Thyroid gland (tissue), 4 donors: ENCODE results near the gene NAT9. TPM values are rescaled to one million over a fixed set of nuclear protein-coding genes. Genes with fewer than 3 reads are reported as not detected.
A peak's percentile ranks its signal among the peaks of the same experiment; 100 is the strongest.

Experiments used
- DNase-seq, 2 donors: peaks; one replicate each; pipeline ENCODE4 v3.0.0-alpha.2; 2019
- H3K27ac ChIP-seq, 3 donors: fragments of 200-600 bp; sonication (generic); 1 replicate in 2 of 3; 2 replicates in 1 of 3; pipeline ENCODE4 v1.5.1; 2016 to 2019; ENCODE audit warnings: mild to moderate bottlenecking in 1 of 3, moderate library complexity in 1 of 3
- H3K27me3 ChIP-seq: fragments of 200-600 bp; sonication (generic); one replicate; pipeline ENCODE4 v1.5.1; 2019
- H3K36me3 ChIP-seq, 2 donors: fragments of 200-600 bp; sonication (generic); one replicate each; pipeline ENCODE4 v1.5.1; 2016 to 2019
- H3K4me1 ChIP-seq, 2 donors: fragments of 200-600 bp; sonication (generic); one replicate each; pipeline ENCODE4 v1.5.1; 2017 to 2019
- H3K4me3 ChIP-seq, 3 donors: fragments of 200-600 bp; sonication (generic); replicated peaks in 1 of 3; 1 replicate in 2 of 3; 2 replicates in 1 of 3; pipeline ENCODE4 v1.5.1; 2016; ENCODE audit warnings: mild to moderate bottlenecking in 1 of 3
- H3K9me3 ChIP-seq: fragments of 200-600 bp; sonication (generic); one replicate; pipeline ENCODE4 v1.5.1; 2017
- CTCF ChIP-seq, 6 experiments: fragments of 200-600 bp in 3 of 6; fragments of 450-650 bp in 3 of 6; sonication (generic) in 3 of 6; IDR thresholded peaks; one replicate each; pipeline ENCODE4 v1.5.1; 2016 to 2019; ENCODE audit warnings: antibody characterized with exemption in 6 of 6, mild to moderate bottlenecking in 2 of 6, inconsistent platforms in 1 of 6, moderate library complexity in 1 of 6
- POLR2A ChIP-seq, 2 donors: fragments of 450-650 bp; IDR thresholded peaks; one replicate each; pipeline ENCODE4 v1.6.1; 2017; ENCODE audit warnings: antibody characterized with exemption in 2 of 2, mild to moderate bottlenecking in 2 of 2, moderate library complexity in 1 of 2
- WGBS, 2 donors: methylation state at CpG; one replicate each; pipeline ENCODE4 v1.1.5; 2017; 5-methylcytosine and 5-hydroxymethylcytosine counted together
- intact Hi-C: fragments of 100-400 bp; cut with DNase I; formaldehyde crosslinking; loops from one replicate; pipeline ENCODE4 v1.15.1; 2023
- total RNA-seq, 4 donors: library from RNA; depleted of rRNA; stranded (reverse); fragments of >200 nt; gene quantifications; one replicate each; pipeline ENCODE4 v1.2.3, GENCODE V29; 2016

Gene NAT9
- total RNA-seq, 4 donors from 2014 or later, result 33.1 to 46.5 (median 41.4) TPM

GRCh38 chr17:74810699-74811485 is 34.7 kb upstream of the NAT9 start:
- no peaks in the 10 kb centered on the region for H3K9me3 ChIP-seq
- 59 to 70% methylated on average over 15 of the region's 15 CpGs for WGBS, 2 donors
- intact Hi-C loops, result no loop called here
- no peaks in the 10 kb centered on the region for H3K27me3 ChIP-seq
- H3K4me1 ChIP-seq, result peaks cover 61 to 77% of the 10 kb centered on the region in 2 donors
- peak overlapping the region; percentile 87 to 92 (median 91) for H3K27ac ChIP-seq
- no peak overlapping the region for H3K4me3 ChIP-seq
- no peaks in the 10 kb centered on the region for H3K36me3 ChIP-seq
- TF ChIP-seq POLR2A (IDR thresholded peaks at IDR 0.05) (no peak), CTCF (IDR thresholded peaks at IDR 0.05) (no peak)
- DNase-seq, result peak; percentile 60 to 68

DNA sequence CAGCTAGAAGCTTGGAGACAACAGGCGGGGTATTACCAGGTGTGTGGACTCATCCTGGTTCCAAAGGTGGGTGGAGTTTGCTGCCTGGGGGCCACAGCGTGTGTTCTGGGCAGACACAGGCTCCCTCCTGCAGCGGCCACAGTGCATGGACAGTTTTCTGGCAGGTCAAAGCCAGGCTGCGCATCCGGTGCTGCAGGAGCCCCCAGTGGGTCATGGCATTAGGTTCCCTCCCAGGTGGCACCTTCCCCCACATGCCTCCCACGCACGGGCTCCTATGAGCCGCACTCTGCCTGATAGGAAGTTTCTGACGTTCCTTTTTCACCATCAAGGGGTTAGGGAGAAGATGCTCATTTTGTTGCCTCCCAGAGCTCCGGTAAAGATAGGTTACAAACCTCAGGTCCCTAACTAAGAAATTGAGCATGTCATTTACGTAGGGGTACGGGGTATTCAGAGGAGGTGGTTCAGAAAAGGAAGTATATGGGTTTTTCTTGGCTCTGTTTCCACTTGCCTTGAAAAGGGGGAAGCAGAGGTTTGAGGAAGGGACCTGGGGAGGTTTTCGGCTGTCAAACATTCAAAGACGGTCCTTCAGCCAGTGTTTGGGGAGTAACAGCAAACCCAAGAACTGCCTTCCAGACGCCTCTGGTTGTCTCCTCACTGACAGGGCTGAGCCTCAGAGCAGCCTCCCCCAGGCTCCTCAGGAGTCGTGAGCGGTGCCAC is 32.7 kb upstream of the NAT9 start:
- Histone ChIP-seq H3K36me3 (no peaks in the 10 kb centered on the region), H3K9me3 (no peaks in the 10 kb centered on the region), H3K4me3 (no peak overlapping the region), H3K4me1 (peaks cover 46 to 77% of the 10 kb centered on the region in 2 donors), H3K27ac (no peak overlapping the region), H3K27me3 (no peaks in the 10 kb centered on the region)
- WGBS, 2 donors, result 94 to 95% methylated on average over 14 to 17 of the region's 17 CpGs
- no peak for TF ChIP-seq POLR2A (IDR thresholded peaks at IDR 0.05)
- TF ChIP-seq CTCF (IDR thresholded peaks at IDR 0.05), result no peak
- DNase-seq, result no peak
- intact Hi-C loops, result no loop called here

DNA sequence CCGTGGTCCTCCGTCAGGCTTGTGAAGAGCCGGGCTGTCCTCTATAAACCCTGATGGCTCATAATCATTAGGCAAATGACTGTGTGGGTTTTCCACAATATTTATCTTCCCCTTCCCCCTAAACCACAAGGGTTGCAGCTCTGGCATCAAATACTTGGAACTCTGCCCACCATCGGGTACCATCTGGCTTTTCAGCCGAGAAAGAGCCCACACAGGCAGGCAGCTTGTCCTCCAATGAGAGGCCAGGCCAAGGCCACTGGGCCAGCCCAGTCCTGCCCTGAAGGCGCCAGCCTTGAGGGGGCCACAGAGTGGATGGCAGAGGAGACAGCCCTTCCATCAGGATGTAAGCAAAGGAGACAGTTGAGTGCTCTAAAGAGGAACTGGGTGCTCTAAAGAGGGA is 31.8 kb upstream of the NAT9 start:
- H3K27me3 ChIP-seq, result no peaks in the 10 kb centered on the region
- no peaks in the 10 kb centered on the region for H3K36me3 ChIP-seq
- peaks cover 41 to 77% of the 10 kb centered on the region in 2 donors for H3K4me1 ChIP-seq
- TF ChIP-seq POLR2A (IDR thresholded peaks at IDR 0.05) (no peak), CTCF (IDR thresholded peaks at IDR 0.05) (no peak)
- H3K4me3 ChIP-seq, result no peak overlapping the region
- no peak for DNase-seq
- 82 to 86% methylated on average over 6 of the region's 6 CpGs for WGBS, 2 donors
- H3K27ac ChIP-seq, result peak overlapping the region in 1 of 3 donors; percentile 9
- intact Hi-C loops, result no loop called here
- H3K9me3 ChIP-seq, result no peaks in the 10 kb centered on the region

- TF ChIP-seq CTCF (IDR thresholded peaks at IDR 0.05), result no peak
- no peak for TF ChIP-seq POLR2A (IDR thresholded peaks at IDR 0.05)
- Histone ChIP-seq H3K9me3 (no peaks in the 10 kb centered on the region), H3K27ac (peak overlapping the region in 2 of 3 donors; percentile 25 to 70), H3K4me3 (no peak overlapping the region), H3K27me3 (no peaks in the 10 kb centered on the region), H3K4me1 (peaks cover 41 to 75% of the 10 kb centered on the region in 2 donors), H3K36me3 (no peaks in the 10 kb centered on the region)
- 94 to 95% methylated on average over 11 to 12 of the region's 13 CpGs for WGBS, 2 donors
- intact Hi-C loops, result no loop called here
- no peak for DNase-seq
These were observed 31.3 kb upstream of the NAT9 start for GRCh38 chr17:74807441-74807840.

- DNase-seq, result peak; percentile 64 to 71
- Histone ChIP-seq H3K4me1 (peaks cover 33 to 66% of the 10 kb centered on the region in 2 donors), H3K36me3 (no peaks in the 10 kb centered on the region), H3K27ac (peak overlapping the region; percentile 19 to 70 (median 25)), H3K27me3 (no peaks in the 10 kb centered on the region), H3K9me3 (no peaks in the 10 kb centered on the region), H3K4me3 (no peak overlapping the region)
- TF ChIP-seq POLR2A (IDR thresholded peaks at IDR 0.05), result no peak
- TF ChIP-seq CTCF (IDR thresholded peaks at IDR 0.05), result no peak
- intact Hi-C loops, result no loop called here
- 47 to 70% methylated on average over 10 of the region's 10 CpGs for WGBS, 2 donors
These were observed 30.2 kb upstream of the NAT9 start for GRCh38 chr17:74806334-74806733.
